Mesenchymal stem cell (in vitro differentiated cells and primary cell): ENCODE data around the gene MYBPC1.

ENCODE experiments used
- DNase-seq: peaks from one replicate; pipeline ENCODE4 v3.0.0-alpha.2; 2013
- H2AFZ ChIP-seq: one replicate; pipeline ENCODE4 v1.6.1; 2013; ENCODE audit warnings: low read depth, mild to moderate bottlenecking, control low read depth, inconsistent platforms, low read length, moderate library complexity
- H2AK5ac ChIP-seq: 2 replicates; pipeline ENCODE4 v1.6.1; 2013; ENCODE audit warnings: low read length, moderate library complexity, mild to moderate bottlenecking, inconsistent platforms; ENCODE audit not compliant: severe bottlenecking
- H2BK120ac ChIP-seq: one replicate; pipeline ENCODE4 v1.6.1; 2013; ENCODE audit warnings: low read depth, mild to moderate bottlenecking, inconsistent platforms, low read length, moderate library complexity
- H2BK12ac ChIP-seq, 2 experiments: one replicate each; pipeline ENCODE4 v1.6.1; 2013; ENCODE audit warnings: inconsistent platforms in 2 of 2, low read length in 2 of 2, mild to moderate bottlenecking in 2 of 2, moderate library complexity in 2 of 2, control low read depth in 1 of 2
- H2BK15ac ChIP-seq: one replicate; pipeline ENCODE4 v1.6.1; 2013; ENCODE audit warnings: mild to moderate bottlenecking, low read depth, inconsistent platforms; ENCODE audit not compliant: poor library complexity, severe bottlenecking
- H2BK5ac ChIP-seq: 2 replicates; pipeline ENCODE4 v1.6.1; 2013; ENCODE audit warnings: low read depth, mild to moderate bottlenecking, low read length, control low read depth, inconsistent platforms; ENCODE audit not compliant: poor library complexity, severe bottlenecking
- H3K14ac ChIP-seq, 2 experiments: one replicate each; pipeline ENCODE4 v1.6.1; 2013; ENCODE audit warnings: inconsistent platforms in 2 of 2, low read length in 2 of 2, control low read depth in 1 of 2, mild to moderate bottlenecking in 1 of 2, moderate library complexity in 1 of 2
- H3K18ac ChIP-seq, 2 experiments: one replicate each; pipeline ENCODE4 v1.6.1; 2013; ENCODE audit warnings: inconsistent platforms in 2 of 2, low read length in 2 of 2, control low read depth in 1 of 2, low read depth in 1 of 2, mild to moderate bottlenecking in 1 of 2
- H3K23ac ChIP-seq, 2 experiments: one replicate each; pipeline ENCODE4 v1.6.1; 2013; ENCODE audit warnings: inconsistent platforms in 2 of 2, low read length in 2 of 2, mild to moderate bottlenecking in 2 of 2, moderate library complexity in 2 of 2, control low read depth in 1 of 2
- H3K27ac ChIP-seq: 2 replicates; pipeline ENCODE4 v1.5.1; 2013; ENCODE audit warnings: mild to moderate bottlenecking, moderate library complexity, low read length, control low read depth, inconsistent platforms; ENCODE audit not compliant: poor library complexity, severe bottlenecking
- H3K27me3 ChIP-seq, 2 experiments: 2 replicates each; pipeline versions ENCODE4 v1.6.1 to v1.7.0; 2013; ENCODE audit warnings: low read length in 2 of 2, mild to moderate bottlenecking in 2 of 2, moderate library complexity in 2 of 2, control low read depth in 1 of 2, inconsistent platforms in 1 of 2; ENCODE audit not compliant: control insufficient read depth in 1 of 2, insufficient read depth in 1 of 2
- H3K36me3 ChIP-seq, 2 experiments: 2 replicates each; pipeline versions ENCODE4 v1.6.1 to v1.7.0; 2013; ENCODE audit warnings: low read length in 2 of 2, control low read depth in 1 of 2, inconsistent platforms in 1 of 2, low read depth in 1 of 2, mild to moderate bottlenecking in 1 of 2; ENCODE audit not compliant: insufficient read depth in 2 of 2, control insufficient read depth in 1 of 2
- H3K4ac ChIP-seq, 2 experiments: one replicate each; pipeline ENCODE4 v1.6.1; 2013; ENCODE audit warnings: inconsistent platforms in 2 of 2, low read length in 2 of 2, mild to moderate bottlenecking in 2 of 2, moderate library complexity in 2 of 2, control low read depth in 1 of 2, low read depth in 1 of 2
- H3K4me1 ChIP-seq: 2 replicates; pipeline ENCODE4 v1.6.1; 2013; ENCODE audit warnings: low read depth, low read length, control low read depth; ENCODE audit not compliant: control insufficient read depth, insufficient read depth
- H3K4me2 ChIP-seq: 2 replicates; pipeline ENCODE4 v1.6.1; 2013; ENCODE audit warnings: low read length, mild to moderate bottlenecking, inconsistent platforms; ENCODE audit not compliant: poor library complexity, severe bottlenecking
- H3K4me3 ChIP-seq, 2 experiments: 2 replicates each; pipeline versions ENCODE4 v1.5.1 to v1.7.0; 2013; ENCODE audit warnings: low read length in 2 of 2, mild to moderate bottlenecking in 2 of 2, control low read depth in 1 of 2, low read depth in 1 of 2; ENCODE audit not compliant: insufficient read depth in 1 of 2
- H3K79me1 ChIP-seq: replicated peaks from 2 replicates; pipeline ENCODE4 v1.6.1; 2013; ENCODE audit warnings: mild to moderate bottlenecking, control low read depth, low read length, inconsistent platforms; ENCODE audit not compliant: poor library complexity, severe bottlenecking
- H3K9ac ChIP-seq: 2 replicates; pipeline ENCODE4 v1.7.0; 2013; ENCODE audit warnings: mild to moderate bottlenecking, low read length, moderate library complexity
- H3K9me3 ChIP-seq: 2 replicates; pipeline ENCODE4 v1.7.0; 2013; ENCODE audit warnings: mild to moderate bottlenecking, low read length; ENCODE audit not compliant: control insufficient read depth
- H4K8ac ChIP-seq: one replicate; pipeline ENCODE4 v1.6.1; 2013; ENCODE audit warnings: inconsistent platforms, mild to moderate bottlenecking, low read length, moderate library complexity
- H4K91ac ChIP-seq: one replicate; pipeline ENCODE4 v1.6.1; 2013; ENCODE audit warnings: mild to moderate bottlenecking, low read length, inconsistent platforms
- WGBS: methylation state at CpG from one replicate; pipeline ENCODE4 v1.1.7; 2013; ENCODE audit warnings: mixed read lengths; 5-methylcytosine and 5-hydroxymethylcytosine counted together

MYBPC1 gene

DNA sequence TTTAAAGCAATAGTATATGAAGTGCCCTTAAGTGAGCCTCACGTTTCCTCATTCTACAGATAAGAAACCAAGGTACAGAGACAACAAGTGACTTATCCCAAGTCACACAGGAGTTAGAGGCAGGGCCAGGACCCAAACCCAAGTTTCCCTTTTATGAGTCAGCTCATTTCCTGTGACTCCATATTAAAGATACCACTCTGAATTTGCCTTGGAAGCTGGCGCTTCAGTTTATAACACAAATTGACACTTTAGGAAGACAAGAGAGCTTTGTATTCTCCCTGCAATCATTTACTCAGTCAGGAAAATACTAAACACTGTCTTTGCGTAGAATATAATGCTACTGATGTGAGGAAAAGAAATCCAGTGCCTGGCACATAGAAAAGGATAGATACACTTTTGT, 43.2 kb downstream of the MYBPC1 start:
- H3K4ac ChIP-seq, result no peak overlapping the region
- no peak overlapping the region for H4K8ac ChIP-seq
- no peaks in the 10 kb centered on the region for H3K36me3 ChIP-seq
- no peak overlapping the region for H2AK5ac ChIP-seq
- no peak overlapping the region for H3K4me2 ChIP-seq
- WGBS, result 91% methylated on average over 3 of the region's 3 CpGs
- H3K79me1 ChIP-seq, result no peaks in the 10 kb centered on the region
- no peak overlapping the region for H3K23ac ChIP-seq
- H3K4me1 ChIP-seq, result peaks cover 4% of the 10 kb centered on the region
- no peak overlapping the region for H3K4me3 ChIP-seq
- no peak for DNase-seq
- no peak overlapping the region for H3K9ac ChIP-seq
- no peak overlapping the region for H3K14ac ChIP-seq
- no peak overlapping the region for H2AFZ ChIP-seq
- H4K91ac ChIP-seq, result no peak overlapping the region
- H2BK12ac ChIP-seq, result no peak overlapping the region
- H3K27ac ChIP-seq, result no peak overlapping the region
- H2BK5ac ChIP-seq, result no peak overlapping the region
- H3K18ac ChIP-seq, result no peak overlapping the region
- no peaks in the 10 kb centered on the region for H3K9me3 ChIP-seq
- H2BK15ac ChIP-seq, result no peak overlapping the region
- peaks cover 8 to 14% of the 10 kb centered on the region in 2 experiments for H3K27me3 ChIP-seq
- H2BK120ac ChIP-seq, result no peak overlapping the region

DNA sequence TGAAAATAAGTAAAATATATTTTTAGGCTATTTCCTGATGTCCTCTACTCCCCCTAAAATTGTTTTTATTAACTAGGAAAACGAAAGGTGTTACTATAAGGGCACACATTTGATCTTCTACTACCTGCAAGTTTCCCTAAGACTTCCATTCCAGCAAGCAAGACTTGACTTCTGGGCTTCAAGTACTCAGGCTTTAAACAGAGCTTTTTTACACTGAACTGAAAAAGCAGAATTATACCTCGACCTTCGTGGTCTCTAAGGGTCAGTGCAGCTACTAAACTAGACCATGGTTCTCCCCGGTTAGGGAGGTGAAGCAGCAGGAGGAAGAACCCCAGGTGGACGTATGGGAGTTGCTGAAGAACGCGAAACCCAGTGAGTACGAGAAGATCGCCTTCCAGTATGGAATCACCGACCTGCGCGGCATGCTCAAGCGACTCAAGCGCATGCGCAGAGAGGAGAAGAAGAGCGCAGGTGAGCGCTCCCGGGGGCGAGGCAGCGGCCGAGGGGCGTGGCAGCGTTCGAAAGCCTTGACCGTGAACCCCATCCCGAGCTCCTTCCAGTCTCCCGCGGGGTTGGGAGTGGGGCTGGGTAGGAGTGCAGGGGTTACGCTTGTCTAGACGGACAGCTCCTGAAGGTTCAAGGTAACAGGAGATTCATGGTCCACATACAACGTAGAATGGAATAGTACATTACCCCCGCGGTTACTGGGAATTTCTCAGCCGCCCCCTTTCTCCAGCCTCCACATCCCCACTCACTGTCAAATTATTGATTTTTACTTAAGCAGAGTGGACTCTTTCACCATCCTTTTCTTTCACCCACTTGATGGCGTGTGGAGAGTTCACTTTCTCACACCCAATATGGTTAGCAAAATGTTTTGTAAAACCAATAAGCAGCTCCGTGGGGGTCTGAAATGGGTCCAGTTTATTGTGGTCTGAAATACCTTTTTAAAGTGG, 47.6 kb downstream of the MYBPC1 start:
- no peak overlapping the region for H3K14ac ChIP-seq
- no peak overlapping the region for H3K18ac ChIP-seq
- H2BK15ac ChIP-seq, result no peak overlapping the region
- H3K27me3 ChIP-seq, result peaks cover 8 to 15% of the 10 kb centered on the region in 2 experiments
- H2BK120ac ChIP-seq, result no peak overlapping the region
- H3K4me3 ChIP-seq, result peak overlapping the region in 1 of 2 experiments; percentile 55
- H4K91ac ChIP-seq, result no peak overlapping the region
- H2AK5ac ChIP-seq, result no peak overlapping the region
- H2BK12ac ChIP-seq, result no peak overlapping the region
- H3K79me1 ChIP-seq, result no peaks in the 10 kb centered on the region
- H4K8ac ChIP-seq, result no peak overlapping the region
- H3K4me1 ChIP-seq, result peaks cover 4% of the 10 kb centered on the region
- H3K9me3 ChIP-seq, result no peaks in the 10 kb centered on the region
- H3K9ac ChIP-seq, result no peak overlapping the region
- no peaks in the 10 kb centered on the region for H3K36me3 ChIP-seq
- peak overlapping the region in 1 of 2 experiments; percentile 89 for H3K23ac ChIP-seq
- no peak overlapping the region for H3K27ac ChIP-seq
- no peak overlapping the region for H2BK5ac ChIP-seq
- H3K4ac ChIP-seq, result no peak overlapping the region
- peak overlapping the region; percentile 49 for H2AFZ ChIP-seq
- no peak for DNase-seq
- whole genome bisulfite sequencing, result 13% methylated on average over 27 of the region's 36 CpGs
- peak overlapping the region; percentile 55 for H3K4me2 ChIP-seq

DNA sequence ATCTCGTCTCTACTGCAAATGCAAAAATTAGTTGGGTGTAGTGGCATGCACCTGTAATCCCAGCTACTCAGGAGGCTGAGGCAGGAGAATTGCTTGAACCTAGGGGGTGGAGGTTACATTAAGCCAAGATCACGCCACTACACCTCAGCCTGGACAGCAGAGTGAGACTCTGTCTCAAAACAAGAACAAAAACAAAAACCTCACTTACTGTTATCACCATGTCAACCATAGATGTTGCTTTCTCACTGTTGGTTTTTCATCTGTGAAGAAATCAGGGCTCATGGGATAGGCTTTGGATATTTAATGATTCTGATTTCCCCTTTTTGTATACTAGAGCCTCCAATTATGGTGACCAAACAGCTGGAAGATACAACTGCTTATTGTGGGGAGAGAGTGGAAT, 52.9 kb downstream of the MYBPC1 start:
- H3K4me2 ChIP-seq, result no peak overlapping the region
- H2BK15ac ChIP-seq, result no peak overlapping the region
- WGBS, result 50% methylated on average over 1 of the region's 2 CpGs
- H3K4me3 ChIP-seq, result no peak overlapping the region
- no peak overlapping the region for H4K8ac ChIP-seq
- H3K27me3 ChIP-seq, result peaks cover 2 to 3% of the 10 kb centered on the region in 2 experiments
- no peaks in the 10 kb centered on the region for H3K79me1 ChIP-seq
- no peaks in the 10 kb centered on the region for H3K9me3 ChIP-seq
- no peak overlapping the region for H3K23ac ChIP-seq
- H2BK12ac ChIP-seq, result no peak overlapping the region
- no peak overlapping the region for H2BK120ac ChIP-seq
- H3K27ac ChIP-seq, result no peak overlapping the region
- H3K9ac ChIP-seq, result no peak overlapping the region
- no peak overlapping the region for H2AK5ac ChIP-seq
- H3K36me3 ChIP-seq, result no peaks in the 10 kb centered on the region
- H3K4me1 ChIP-seq, result no peaks in the 10 kb centered on the region
- no peak overlapping the region for H4K91ac ChIP-seq
- H2AFZ ChIP-seq, result no peak overlapping the region
- no peak for DNase-seq
- no peak overlapping the region for H2BK5ac ChIP-seq
- H3K14ac ChIP-seq, result no peak overlapping the region
- H3K4ac ChIP-seq, result no peak overlapping the region
- no peak overlapping the region for H3K18ac ChIP-seq

DNA sequence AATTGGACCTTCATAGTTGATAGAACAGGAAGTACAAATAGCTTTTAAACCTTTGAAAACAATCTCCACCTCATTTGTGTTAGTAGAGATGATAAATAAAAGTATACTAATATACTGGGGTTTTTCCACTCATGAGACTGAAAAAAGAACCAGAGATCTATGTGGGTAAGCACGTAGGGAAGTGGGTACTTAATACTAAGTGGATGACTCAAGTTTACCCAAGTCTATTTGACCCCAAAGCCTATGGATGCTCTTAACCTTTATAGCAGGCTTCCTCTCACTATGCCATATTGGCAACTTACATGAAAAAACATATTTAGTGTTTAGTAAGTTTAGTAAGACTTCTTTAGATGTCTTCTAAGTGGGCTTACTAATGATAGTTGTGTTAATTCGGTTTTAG, 53.4 kb downstream of the MYBPC1 start:
- H4K91ac ChIP-seq, result no peak overlapping the region
- no peak overlapping the region for H3K27ac ChIP-seq
- no peak overlapping the region for H3K14ac ChIP-seq
- no peak overlapping the region for H3K23ac ChIP-seq
- H3K4me3 ChIP-seq, result no peak overlapping the region
- peak; percentile 9 for DNase-seq
- no peak overlapping the region for H2AK5ac ChIP-seq
- H4K8ac ChIP-seq, result no peak overlapping the region
- no peaks in the 10 kb centered on the region for H3K9me3 ChIP-seq
- no peak overlapping the region for H2BK5ac ChIP-seq
- H3K4me1 ChIP-seq, result no peaks in the 10 kb centered on the region
- no peak overlapping the region for H2AFZ ChIP-seq
- no peak overlapping the region for H2BK120ac ChIP-seq
- no peak overlapping the region for H3K9ac ChIP-seq
- no peak overlapping the region for H3K18ac ChIP-seq
- H3K36me3 ChIP-seq, result no peaks in the 10 kb centered on the region
- H2BK15ac ChIP-seq, result no peak overlapping the region
- no peaks in the 10 kb centered on the region for H3K27me3 ChIP-seq
- H2BK12ac ChIP-seq, result no peak overlapping the region
- H3K79me1 ChIP-seq, result no peaks in the 10 kb centered on the region
- no peak overlapping the region for H3K4me2 ChIP-seq
- no CpG with 5 or more reads among the region's 2 CpGs for WGBS
- no peak overlapping the region for H3K4ac ChIP-seq
